OCI-LY7 (cell line): ENCODE data around the gene KIFC3.

Experiments
- EZH2phosphoT487 ChIP-seq: fragments of 200-600 bp; sonication (generic); IDR thresholded peaks from 2 replicates; pipeline ENCODE4 v1.6.1; 2018; ENCODE audit warnings: low read depth, borderline replicate concordance, mild to moderate bottlenecking, mixed run types, antibody characterized with exemption, low read length, moderate library complexity, mixed read lengths
- TF ChIP-seq, protein P1 (sequence below): fragments of 200-600 bp; sonication (generic); conservative IDR thresholded peaks from 2 replicates; pipeline ENCODE4 v1.5.1; 2014; ENCODE audit warnings: mild to moderate bottlenecking, antibody characterized with exemption, low read length, moderate library complexity, mixed read lengths

GRCh38 chr16:57805176-57805575, 2.9 kb upstream of the KIFC3 start:
- TF ChIP-seq, protein P1, sequence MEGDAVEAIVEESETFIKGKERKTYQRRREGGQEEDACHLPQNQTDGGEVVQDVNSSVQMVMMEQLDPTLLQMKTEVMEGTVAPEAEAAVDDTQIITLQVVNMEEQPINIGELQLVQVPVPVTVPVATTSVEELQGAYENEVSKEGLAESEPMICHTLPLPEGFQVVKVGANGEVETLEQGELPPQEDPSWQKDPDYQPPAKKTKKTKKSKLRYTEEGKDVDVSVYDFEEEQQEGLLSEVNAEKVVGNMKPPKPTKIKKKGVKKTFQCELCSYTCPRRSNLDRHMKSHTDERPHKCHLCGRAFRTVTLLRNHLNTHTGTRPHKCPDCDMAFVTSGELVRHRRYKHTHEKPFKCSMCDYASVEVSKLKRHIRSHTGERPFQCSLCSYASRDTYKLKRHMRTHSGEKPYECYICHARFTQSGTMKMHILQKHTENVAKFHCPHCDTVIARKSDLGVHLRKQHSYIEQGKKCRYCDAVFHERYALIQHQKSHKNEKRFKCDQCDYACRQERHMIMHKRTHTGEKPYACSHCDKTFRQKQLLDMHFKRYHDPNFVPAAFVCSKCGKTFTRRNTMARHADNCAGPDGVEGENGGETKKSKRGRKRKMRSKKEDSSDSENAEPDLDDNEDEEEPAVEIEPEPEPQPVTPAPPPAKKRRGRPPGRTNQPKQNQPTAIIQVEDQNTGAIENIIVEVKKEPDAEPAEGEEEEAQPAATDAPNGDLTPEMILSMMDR: no peak
- TF ChIP-seq EZH2phosphoT487: no peak
